Measurements from ENCODE around the gene TGFB1I1. TPM values are rescaled to one million over a fixed set of nuclear protein-coding genes. Genes with fewer than 3 reads are reported as not detected.
A peak's percentile ranks its signal among the peaks of the same experiment; 100 is the strongest.

Gene TGFB1I1
- total and polyA plus RNA-seq, 7 experiments from 2014 or later, result 0.29 to 1.5 (median 0.49) TPM

DNA sequence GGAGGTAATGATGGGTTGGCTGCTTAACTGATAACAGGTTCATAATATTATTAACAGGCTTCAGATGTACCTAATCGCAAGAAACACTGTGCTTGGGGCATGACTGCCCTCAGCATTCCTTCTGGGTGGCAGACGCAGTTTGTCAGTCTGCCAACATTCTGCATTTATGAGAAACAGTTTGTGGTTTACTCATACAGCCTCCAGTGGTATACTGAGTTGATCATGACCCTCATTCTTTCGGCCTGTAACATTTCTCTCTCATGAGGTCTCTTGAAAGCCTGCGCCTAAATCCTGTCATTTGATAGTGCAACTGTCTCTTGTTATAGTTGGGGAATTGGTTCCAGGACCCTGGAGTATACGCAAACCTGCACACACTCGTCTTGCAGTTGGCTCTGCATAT, 41.2 kb downstream of the TGFB1I1 start:
- intact Hi-C loops (cut with micrococcal nuclease), result no loop called here
- CTCF ChIA-PET, result no interaction called here

DNA sequence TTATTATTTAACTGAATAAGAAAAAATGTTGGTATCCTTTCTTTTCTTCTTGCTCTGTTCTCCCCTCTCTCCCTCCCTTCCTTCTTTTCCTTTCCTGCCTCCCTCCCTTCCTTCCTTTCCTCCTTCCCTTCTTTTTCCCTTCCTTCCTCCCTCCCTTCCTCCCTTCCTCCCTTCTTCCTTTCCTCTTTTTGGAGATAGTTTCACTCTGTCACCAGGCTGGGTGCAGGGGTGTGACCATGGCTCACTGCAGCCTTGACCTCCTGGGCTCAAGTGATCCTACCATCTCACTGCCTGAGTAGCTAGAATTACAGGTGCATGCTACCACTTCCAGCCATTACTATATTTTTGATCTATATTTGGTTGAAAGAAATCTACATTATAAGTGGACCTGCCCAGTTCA, 41.9 kb downstream of the TGFB1I1 start:
- POLR2A ChIA-PET, result no interaction called here
- Histone ChIP-seq H3K9me3 (ENCODE audit: control insufficient read depth in 2 of 3, low read length in 3 of 3) (no peaks in the 10 kb centered on the region), H3K27me3 (ENCODE audit: control insufficient read depth in 2 of 2, insufficient read depth in 2 of 2, low read length in 2 of 2) (no peaks in the 10 kb centered on the region), H3K36me3 (ENCODE audit: control insufficient read depth in 2 of 3, insufficient read depth in 3 of 3, low read length in 3 of 3) (no peaks in the 10 kb centered on the region), H3K4me3 (ENCODE audit: low read length) (no peak overlapping the region), H3K27ac (ENCODE audit: low read depth, low read length) (no peak overlapping the region), H3K4me1 (ENCODE audit: control insufficient read depth in 2 of 2, insufficient read depth in 2 of 2, low read length in 2 of 2) (peaks cover 13 to 14% of the 10 kb centered on the region in 2 donors)
- peaks cover 0 to 6% (median 0%) of the 10 kb centered on the region in 5 donors for H3K27me3 Mint-ChIP-seq
- H3K9me3 Mint-ChIP-seq, result peaks cover 0 to 14% (median 3%) of the 10 kb centered on the region in 11 donors
- intact Hi-C loops (cut with micrococcal nuclease), result no loop called here
- CTCF ChIA-PET, result no interaction called here
- no peak for ATAC-seq
- DNase-seq, result no peak
- H3K27ac Mint-ChIP-seq, result peak overlapping the region in 2 of 9 donors; percentile 17 to 70
- H3K4me1 Mint-ChIP-seq, result peaks cover 9 to 24% (median 19%) of the 10 kb centered on the region in 7 donors
- peaks cover 0 to 5% (median 3%) of the 10 kb centered on the region in 5 donors for H3K36me3 Mint-ChIP-seq
- no peak overlapping the region for H3K4me3 Mint-ChIP-seq

More for the DNA sequence above, 41.2 kb downstream of the TGFB1I1 start:
- ATAC-seq (no peak), DNase-seq (no peak)
- no peak overlapping the region for H3K4me3 ChIP-seq (ENCODE audit: low read length)
- no peak overlapping the region for H3K4me3 Mint-ChIP-seq
- peaks cover 0 to 8% (median 3%) of the 10 kb centered on the region in 5 donors for H3K36me3 Mint-ChIP-seq
- POLR2A ChIA-PET, result no interaction called here
- H3K4me1 Mint-ChIP-seq, result peaks cover 11 to 29% (median 22%) of the 10 kb centered on the region in 7 donors
- H3K9me3 ChIP-seq (ENCODE audit: control insufficient read depth in 2 of 3, low read length in 3 of 3), result no peaks in the 10 kb centered on the region
- no peak overlapping the region for H3K27ac ChIP-seq (ENCODE audit: low read depth, low read length)
- no peak overlapping the region for H3K27ac Mint-ChIP-seq
- no peaks in the 10 kb centered on the region for H3K27me3 ChIP-seq (ENCODE audit: control insufficient read depth in 2 of 2, insufficient read depth in 2 of 2, low read length in 2 of 2)
- H3K4me1 ChIP-seq (ENCODE audit: control insufficient read depth in 2 of 2, insufficient read depth in 2 of 2, low read length in 2 of 2), result peaks cover 17% of the 10 kb centered on the region in 2 donors
- H3K9me3 Mint-ChIP-seq, result peaks cover 0 to 14% (median 3%) of the 10 kb centered on the region in 11 donors
- H3K27me3 Mint-ChIP-seq, result peaks cover 0 to 6% (median 0%) of the 10 kb centered on the region in 5 donors
- peaks cover 0 to 1% (median 0%) of the 10 kb centered on the region in 3 experiments for H3K36me3 ChIP-seq (ENCODE audit: control insufficient read depth in 2 of 3, insufficient read depth in 3 of 3, low read length in 3 of 3)

DNA sequence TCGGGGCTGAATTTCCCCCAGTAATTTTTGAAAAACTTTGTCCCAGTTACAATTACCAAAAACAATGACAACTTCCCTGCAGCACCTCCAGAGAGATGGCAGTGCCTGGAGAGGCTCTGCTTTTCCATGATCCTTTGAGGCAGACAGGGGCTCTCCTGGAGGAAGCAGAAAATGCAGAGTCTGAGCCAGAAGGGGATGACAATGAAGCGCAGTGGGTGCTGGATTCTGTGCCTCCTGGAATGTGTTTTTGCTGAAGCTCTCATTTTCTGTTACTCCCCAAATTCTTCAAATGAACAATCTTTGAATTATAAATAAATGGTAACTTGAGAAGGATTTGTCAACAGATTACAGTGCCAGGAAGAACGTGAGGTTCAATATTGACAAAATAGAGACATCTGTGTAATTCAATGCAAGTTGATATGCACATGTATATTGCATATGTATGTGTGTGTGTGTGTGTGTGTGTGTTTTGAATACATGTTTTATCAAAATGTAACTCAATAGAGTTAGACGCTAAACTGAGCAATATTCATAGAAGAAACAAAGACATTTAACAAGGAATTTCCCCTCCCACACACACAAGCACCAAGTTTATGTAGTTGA, 45.9 kb downstream of the TGFB1I1 start:
- H3K4me3 ChIP-seq (ENCODE audit: low read length), result no peak overlapping the region
- no peaks in the 10 kb centered on the region for H3K9me3 ChIP-seq (ENCODE audit: control insufficient read depth in 2 of 3, low read length in 3 of 3)
- Mint-ChIP-seq H3K27ac (no peak overlapping the region), H3K9me3 (peaks cover 0 to 10% (median 3%) of the 10 kb centered on the region in 11 donors), H3K4me1 (peaks cover 0 to 4% (median 0%) of the 10 kb centered on the region in 7 donors), H3K4me3 (no peak overlapping the region), H3K36me3 (no peaks in the 10 kb centered on the region), H3K27me3 (peaks cover 0 to 6% (median 0%) of the 10 kb centered on the region in 5 donors)
- ATAC-seq, result no peak
- no peak overlapping the region for H3K27ac ChIP-seq (ENCODE audit: low read depth, low read length)
- H3K4me1 ChIP-seq (ENCODE audit: control insufficient read depth in 2 of 2, insufficient read depth in 2 of 2, low read length in 2 of 2), result no peaks in the 10 kb centered on the region
- ChIA-PET CTCF (no interaction called here), POLR2A (no interaction called here)
- no peaks in the 10 kb centered on the region for H3K36me3 ChIP-seq (ENCODE audit: control insufficient read depth in 2 of 3, insufficient read depth in 3 of 3, low read length in 3 of 3)
- no peaks in the 10 kb centered on the region for H3K27me3 ChIP-seq (ENCODE audit: control insufficient read depth in 2 of 2, insufficient read depth in 2 of 2, low read length in 2 of 2)
- DNase-seq, result no peak
- intact Hi-C loops (cut with micrococcal nuclease), result no loop called here

DNA sequence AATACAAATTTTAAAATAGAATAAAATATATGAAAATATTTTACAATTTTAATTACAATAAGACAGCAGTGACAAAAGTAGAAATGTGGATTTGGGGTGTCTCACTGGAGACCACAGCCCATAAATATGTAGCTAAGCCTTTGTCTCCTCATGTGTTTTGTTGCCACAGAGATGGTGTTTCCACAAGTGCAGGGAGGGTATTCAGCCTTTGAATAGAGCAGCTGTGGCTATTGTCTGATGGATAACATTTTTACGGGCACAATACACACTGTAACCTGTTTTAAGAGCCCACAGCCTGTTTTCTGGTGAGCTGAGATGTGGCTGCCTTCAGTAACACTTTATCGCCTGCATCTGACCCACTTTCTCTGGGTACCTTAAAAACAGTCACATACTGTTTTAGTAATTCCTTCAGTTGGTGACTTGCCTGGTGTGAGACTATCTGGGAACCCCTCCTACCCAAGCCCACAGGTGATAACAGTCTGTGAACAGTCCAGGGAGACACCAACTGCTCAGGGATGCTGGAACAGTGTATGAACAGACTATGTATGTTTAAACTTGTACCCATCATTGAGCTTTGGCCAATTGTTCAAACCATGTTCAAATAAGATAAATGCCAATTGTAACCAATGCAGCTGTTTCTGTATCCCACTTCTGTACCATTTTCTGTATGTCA, 47.9 kb downstream of the TGFB1I1 start:
- Histone ChIP-seq H3K4me3 (ENCODE audit: low read length) (no peak overlapping the region), H3K27me3 (ENCODE audit: control insufficient read depth in 2 of 2, insufficient read depth in 2 of 2, low read length in 2 of 2) (no peaks in the 10 kb centered on the region), H3K27ac (ENCODE audit: low read depth, low read length) (no peak overlapping the region), H3K9me3 (ENCODE audit: control insufficient read depth in 2 of 3, low read length in 3 of 3) (no peaks in the 10 kb centered on the region), H3K36me3 (ENCODE audit: control insufficient read depth in 2 of 3, insufficient read depth in 3 of 3, low read length in 3 of 3) (no peaks in the 10 kb centered on the region), H3K4me1 (ENCODE audit: control insufficient read depth in 2 of 2, insufficient read depth in 2 of 2, low read length in 2 of 2) (no peaks in the 10 kb centered on the region)
- Mint-ChIP-seq H3K36me3 (no peaks in the 10 kb centered on the region), H3K4me3 (no peak overlapping the region), H3K27ac (no peak overlapping the region), H3K27me3 (peaks cover 0 to 6% (median 0%) of the 10 kb centered on the region in 5 donors), H3K4me1 (no peaks in the 10 kb centered on the region), H3K9me3 (peaks cover 0 to 10% (median 3%) of the 10 kb centered on the region in 11 donors)
- intact Hi-C loops (cut with micrococcal nuclease), result no loop called here
- ChIA-PET POLR2A (interaction anchor here (0.6 kb wide), 1 partner anchor 16 kb away, joined by 3 read pairs; no protein-coding TSS in a partner anchor), CTCF (no interaction called here)
- ATAC-seq, result no peak
- DNase-seq, result no peak

DNA sequence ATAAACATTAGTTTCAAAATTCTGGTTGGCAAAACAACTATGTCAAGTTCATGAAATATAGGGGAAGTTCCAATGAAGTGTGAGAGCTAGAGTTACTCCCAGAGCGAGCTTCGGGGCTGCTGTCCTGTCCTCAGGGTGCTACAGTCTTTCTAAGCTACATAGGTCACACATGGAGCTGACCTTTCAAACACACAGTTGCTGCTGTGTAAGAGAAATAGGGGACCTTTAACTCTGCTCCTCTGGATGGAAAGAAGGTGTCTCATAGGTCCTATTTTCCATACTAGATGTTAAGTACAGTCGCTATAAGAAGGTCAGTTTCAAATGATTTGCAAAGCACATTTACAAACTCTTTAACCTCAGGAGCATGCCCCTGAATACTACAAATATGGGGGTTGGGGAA, 49.4 kb downstream of the TGFB1I1 start:
- ATAC-seq, result no peak

DNA sequence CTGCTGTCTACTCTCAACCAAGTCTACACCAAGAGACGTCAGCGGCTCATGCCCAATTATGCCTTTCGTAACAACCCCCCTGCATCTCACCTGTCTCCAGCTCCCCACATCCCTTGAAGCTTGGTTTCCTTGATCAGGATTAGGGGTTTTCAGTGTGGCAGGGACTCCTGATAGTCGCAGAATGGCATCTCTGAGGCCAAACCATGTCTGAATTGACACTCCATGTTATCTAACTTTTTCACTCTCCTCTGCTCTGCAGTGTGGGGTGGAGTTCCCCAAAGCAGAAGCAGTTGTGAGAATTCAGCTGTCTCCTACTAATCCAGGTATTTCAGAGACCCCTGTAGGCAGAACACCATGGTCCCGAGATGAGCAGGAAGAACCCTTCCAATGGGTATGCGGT, 50.1 kb downstream of the TGFB1I1 start:
- H3K9me3 ChIP-seq (ENCODE audit: control insufficient read depth in 2 of 3, low read length in 3 of 3), result no peaks in the 10 kb centered on the region
- H3K4me1 ChIP-seq (ENCODE audit: control insufficient read depth in 2 of 2, insufficient read depth in 2 of 2, low read length in 2 of 2), result no peaks in the 10 kb centered on the region
- no peaks in the 10 kb centered on the region for H3K36me3 ChIP-seq (ENCODE audit: control insufficient read depth in 2 of 3, insufficient read depth in 3 of 3, low read length in 3 of 3)
- DNase-seq (no peak), ATAC-seq (no peak)
- Mint-ChIP-seq H3K27ac (peak overlapping the region in 1 of 9 donors; percentile 9), H3K4me3 (no peak overlapping the region), H3K36me3 (no peaks in the 10 kb centered on the region), H3K4me1 (no peaks in the 10 kb centered on the region), H3K9me3 (peaks cover 0 to 10% (median 0%) of the 10 kb centered on the region in 11 donors), H3K27me3 (peaks cover 0 to 6% (median 0%) of the 10 kb centered on the region in 5 donors)
- intact Hi-C loops (cut with micrococcal nuclease), result no loop called here
- ChIA-PET POLR2A (no interaction called here), CTCF (interaction anchor here (0.6 kb wide), 1 partner anchor 8 kb away, joined by 3 read pairs; no protein-coding TSS in a partner anchor)
- no peak overlapping the region for H3K27ac ChIP-seq (ENCODE audit: low read depth, low read length)
- no peak overlapping the region for H3K4me3 ChIP-seq (ENCODE audit: low read length)
- no peaks in the 10 kb centered on the region for H3K27me3 ChIP-seq (ENCODE audit: control insufficient read depth in 2 of 2, insufficient read depth in 2 of 2, low read length in 2 of 2)

More for the DNA sequence above, 49.4 kb downstream of the TGFB1I1 start:
- H3K9me3 ChIP-seq (ENCODE audit: control insufficient read depth in 2 of 3, low read length in 3 of 3), result no peaks in the 10 kb centered on the region
- Mint-ChIP-seq H3K9me3 (peaks cover 0 to 10% (median 3%) of the 10 kb centered on the region in 11 donors), H3K4me1 (no peaks in the 10 kb centered on the region), H3K27ac (no peak overlapping the region), H3K27me3 (peaks cover 0 to 6% (median 0%) of the 10 kb centered on the region in 5 donors), H3K4me3 (no peak overlapping the region), H3K36me3 (no peaks in the 10 kb centered on the region)
- DNase-seq, result no peak
- intact Hi-C loops (cut with micrococcal nuclease), result no loop called here
- no peak overlapping the region for H3K27ac ChIP-seq (ENCODE audit: low read depth, low read length)
- no peaks in the 10 kb centered on the region for H3K27me3 ChIP-seq (ENCODE audit: control insufficient read depth in 2 of 2, insufficient read depth in 2 of 2, low read length in 2 of 2)
- CTCF ChIA-PET, result no interaction called here
- H3K4me1 ChIP-seq (ENCODE audit: control insufficient read depth in 2 of 2, insufficient read depth in 2 of 2, low read length in 2 of 2), result no peaks in the 10 kb centered on the region
- H3K36me3 ChIP-seq (ENCODE audit: control insufficient read depth in 2 of 3, insufficient read depth in 3 of 3, low read length in 3 of 3), result no peaks in the 10 kb centered on the region
- no peak overlapping the region for H3K4me3 ChIP-seq (ENCODE audit: low read length)
- POLR2A ChIA-PET, result no interaction called here
